GDM1 (cell line): ENCODE results near the gene LHPP.

ENCODE experiments used
- DNase-seq: peaks from one replicate; lab custom pipeline; 2025; lab: John Stamatoyannopoulos, UW

LHPP gene

GRCh38 chr10:124595143-124595883 lies 133.7 kb downstream of the LHPP start:
- DNase-seq: peak; percentile 57

DNA sequence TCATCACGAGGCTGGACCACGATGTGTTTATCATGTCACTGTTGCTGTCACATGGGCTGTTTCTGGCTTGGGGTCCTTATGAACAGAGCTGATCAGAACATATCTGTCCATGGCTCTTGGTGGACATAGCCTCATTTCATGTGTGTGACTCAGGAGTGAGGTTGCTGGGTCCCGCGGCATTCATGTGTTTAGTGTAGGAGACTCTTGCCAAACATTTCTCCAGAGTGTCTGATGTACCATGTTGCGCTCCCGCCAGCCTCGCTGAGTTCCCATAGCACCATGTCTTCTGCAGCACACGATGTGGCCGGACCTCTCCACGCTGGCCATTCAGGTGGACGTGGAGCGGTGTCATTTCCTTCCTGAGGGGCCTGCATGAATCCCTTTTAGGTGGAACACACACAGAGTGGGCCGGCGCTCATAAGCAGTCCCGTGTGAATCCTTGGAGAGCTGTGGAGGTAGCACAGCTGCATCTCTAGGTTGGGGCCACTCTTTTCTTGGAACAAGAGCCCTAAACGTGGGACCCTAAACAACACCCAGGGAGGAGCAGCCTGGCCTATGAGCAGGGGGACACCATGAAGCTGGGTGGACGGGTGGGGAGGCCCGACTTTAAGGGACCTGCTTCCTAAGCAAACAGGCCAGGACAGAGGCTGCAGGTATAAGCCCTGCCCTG lies 134.6 kb downstream of the LHPP start:
- DNase-seq: no peak

DNA sequence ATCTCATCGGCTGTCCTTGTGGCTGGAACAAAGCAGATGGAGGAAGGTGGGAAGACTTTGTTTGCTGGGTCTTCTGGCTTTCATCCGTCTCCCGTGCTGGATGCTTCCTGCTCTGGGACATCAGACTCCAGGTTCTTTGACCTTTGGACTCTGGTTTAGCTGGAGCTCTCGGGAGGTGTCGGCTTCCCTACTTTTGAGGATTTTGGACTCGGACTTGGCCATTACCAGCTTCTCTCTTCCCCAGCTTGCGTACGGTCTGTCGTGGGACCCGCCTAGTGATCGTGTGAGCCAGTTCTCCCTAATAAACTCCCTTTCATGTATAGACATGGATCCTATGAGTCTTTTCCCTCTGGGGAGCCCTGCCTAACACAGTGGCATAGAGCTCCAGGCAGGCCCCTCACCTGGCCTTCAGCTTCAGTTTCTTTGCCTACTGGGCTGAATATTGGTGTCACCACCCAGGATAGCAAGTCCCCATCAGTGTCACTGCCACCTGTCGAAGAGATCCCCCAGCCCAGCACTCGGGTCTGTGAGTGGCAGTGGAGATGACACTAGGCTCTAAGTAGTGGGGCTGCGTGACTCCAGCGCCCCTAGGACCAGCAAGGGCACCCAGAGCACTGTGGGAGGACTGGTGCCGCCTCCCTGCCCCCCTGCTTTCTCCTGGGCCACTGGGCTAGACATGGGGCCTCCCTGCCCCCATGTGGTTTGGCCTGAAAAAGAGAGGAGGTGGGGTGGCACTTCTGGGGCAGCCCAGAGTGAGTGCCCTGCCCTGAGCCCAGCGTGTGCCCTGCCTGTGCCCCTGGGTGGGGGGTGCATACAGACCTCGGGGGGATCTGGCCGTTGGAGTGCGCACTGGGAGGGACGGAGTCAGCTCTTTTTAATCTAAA lies 135.6 kb downstream of the LHPP start:
- DNase-seq: no peak

GRCh38 chr10:124597846-124598165 lies 136.2 kb downstream of the LHPP start:
- DNase-seq: no peak

DNA sequence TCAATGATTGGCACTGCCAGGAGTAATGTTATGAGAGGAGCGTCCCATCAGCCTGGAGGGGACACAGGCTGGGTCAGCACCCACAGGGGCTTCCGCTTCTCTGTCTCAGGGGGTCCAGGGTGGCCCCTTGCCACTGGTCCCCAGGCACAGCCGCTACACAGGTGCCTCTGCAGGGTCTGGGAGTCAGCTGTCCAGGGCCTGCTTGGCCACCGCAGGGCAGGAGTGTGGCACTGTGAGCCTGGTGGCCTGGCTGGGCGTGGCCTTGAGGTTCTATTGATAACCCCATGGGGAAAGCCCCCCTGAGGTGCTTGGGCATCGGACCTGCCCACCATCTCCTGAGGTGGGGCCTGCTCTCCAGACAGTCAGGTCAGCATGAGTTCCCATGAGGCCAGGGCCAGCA lies 136.6 kb downstream of the LHPP start:
- no peak for DNase-seq

DNA sequence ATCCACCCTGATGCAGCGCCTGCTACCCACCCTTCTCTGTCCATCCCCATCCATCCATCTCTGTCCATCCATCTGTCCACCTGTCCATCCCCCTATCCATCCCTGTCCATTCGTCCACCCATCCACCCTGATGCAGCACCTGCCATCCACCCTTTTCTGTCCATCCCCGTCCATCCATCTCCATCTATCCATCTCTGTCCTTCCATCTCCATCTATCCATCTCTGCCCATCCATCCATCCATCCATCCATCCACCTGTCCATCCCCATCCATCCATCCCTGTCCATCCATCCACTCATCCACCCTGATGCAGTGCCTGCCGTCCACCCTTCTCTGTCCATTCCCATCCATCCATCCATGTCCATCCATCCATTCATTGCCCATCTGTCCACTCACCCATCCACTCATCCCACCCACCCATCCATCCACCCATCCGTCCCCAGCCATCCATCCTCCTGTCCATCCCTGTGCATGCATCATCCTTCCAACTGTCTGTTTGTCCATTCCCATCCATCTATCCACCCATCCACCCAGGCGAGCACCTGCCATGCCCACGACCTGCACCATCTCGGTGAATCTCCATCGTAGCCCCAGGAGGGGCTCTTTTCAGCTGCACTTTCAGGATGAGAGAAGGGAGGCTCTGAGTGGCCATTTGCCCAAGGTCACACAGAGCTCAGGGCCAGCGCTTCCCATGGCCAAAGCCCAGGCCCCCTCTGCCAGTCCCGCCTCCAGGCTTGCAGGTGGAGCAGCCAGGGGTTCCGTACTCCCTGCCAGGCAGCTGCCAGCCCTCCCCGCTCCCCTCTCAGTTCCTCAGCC lies 137.4 kb downstream of the LHPP start:
- DNase-seq: no peak

GRCh38 chr10:124599588-124600050 lies 138.0 kb downstream of the LHPP start:
- no peak for DNase-seq

DNA sequence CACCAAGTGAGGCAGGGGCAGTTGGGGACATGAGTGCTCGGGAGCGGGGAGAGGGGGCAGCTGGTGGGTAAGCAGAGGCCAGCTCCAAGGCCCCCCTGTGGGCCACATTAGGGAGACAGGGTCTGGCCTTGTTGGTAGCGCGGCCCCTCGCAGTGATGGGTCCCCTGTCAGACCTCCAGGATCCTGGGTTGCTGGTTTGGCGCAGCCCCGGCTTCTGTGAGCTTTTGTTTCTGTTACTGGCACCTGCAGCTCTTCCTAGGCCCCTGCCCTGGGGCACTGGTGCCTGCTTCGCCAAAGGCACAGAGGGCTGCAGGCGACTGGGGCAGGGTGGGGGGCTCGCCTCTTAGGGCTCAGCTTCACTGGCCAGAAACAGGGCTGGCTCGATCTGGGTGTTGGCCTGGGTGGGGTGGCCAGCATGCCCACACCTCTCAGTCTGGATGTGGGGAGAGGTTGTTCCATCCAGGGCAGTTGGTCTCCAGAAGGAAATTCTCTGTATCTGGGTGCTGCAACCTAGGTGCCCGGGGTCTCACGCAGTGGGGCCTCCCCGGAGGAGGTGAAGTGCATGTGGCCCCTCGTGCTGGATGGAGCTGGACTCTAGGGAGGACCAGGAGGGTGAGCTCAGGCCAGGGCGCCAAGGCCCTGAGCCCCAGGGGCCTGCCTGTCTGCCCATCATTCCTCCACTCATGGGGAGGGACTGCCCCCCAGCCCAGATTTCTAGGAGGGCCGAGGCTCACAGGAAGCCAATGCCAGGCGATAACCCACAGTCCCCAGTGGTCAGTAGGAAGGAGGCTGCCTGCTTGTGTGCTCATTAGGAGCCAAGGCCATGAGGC lies 138.6 kb downstream of the LHPP start:
- no peak for DNase-seq

- DNase-seq: no peak
These were observed 139.4 kb downstream of the LHPP start for GRCh38 chr10:124601016-124601415.

DNA sequence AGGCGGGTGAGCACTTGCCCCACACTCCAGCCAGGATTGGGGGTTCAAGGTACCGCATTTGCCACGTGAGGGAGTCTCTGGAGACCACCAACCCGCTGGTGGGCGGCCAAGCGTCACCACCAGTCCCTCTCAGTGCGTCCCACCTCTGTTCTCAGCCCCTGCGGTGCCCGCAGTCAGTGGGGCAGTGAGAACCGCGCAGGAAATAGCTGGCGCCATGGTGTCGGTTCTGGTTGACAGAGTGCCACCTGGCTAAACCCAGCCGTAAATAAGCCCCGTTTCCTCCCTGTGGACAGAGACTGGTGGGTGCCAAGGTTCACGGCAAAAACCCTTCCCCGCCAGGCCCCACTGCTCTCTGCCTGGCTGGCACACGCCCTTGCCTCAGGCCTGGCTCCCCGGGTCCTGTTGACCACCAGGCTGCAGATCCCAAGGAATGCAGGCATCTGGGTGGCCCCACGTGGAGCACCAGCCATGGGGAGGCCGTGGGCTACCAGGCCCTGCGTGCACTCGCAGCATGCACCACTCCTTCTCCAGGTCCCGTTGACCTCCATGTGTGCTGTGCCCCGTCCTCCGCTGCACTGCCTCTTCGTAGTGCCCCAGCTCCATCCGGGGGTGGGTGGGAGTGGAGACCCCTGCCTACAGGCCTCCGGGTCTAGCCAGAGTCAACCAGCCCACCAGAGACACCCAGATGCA lies 140.0 kb downstream of the LHPP start:
- DNase-seq: no peak

- no peak for DNase-seq
These were observed 140.5 kb downstream of the LHPP start for GRCh38 chr10:124602121-124602561.

- no peak for DNase-seq
These were observed 141.2 kb downstream of the LHPP start for GRCh38 chr10:124602646-124603365.

DNA sequence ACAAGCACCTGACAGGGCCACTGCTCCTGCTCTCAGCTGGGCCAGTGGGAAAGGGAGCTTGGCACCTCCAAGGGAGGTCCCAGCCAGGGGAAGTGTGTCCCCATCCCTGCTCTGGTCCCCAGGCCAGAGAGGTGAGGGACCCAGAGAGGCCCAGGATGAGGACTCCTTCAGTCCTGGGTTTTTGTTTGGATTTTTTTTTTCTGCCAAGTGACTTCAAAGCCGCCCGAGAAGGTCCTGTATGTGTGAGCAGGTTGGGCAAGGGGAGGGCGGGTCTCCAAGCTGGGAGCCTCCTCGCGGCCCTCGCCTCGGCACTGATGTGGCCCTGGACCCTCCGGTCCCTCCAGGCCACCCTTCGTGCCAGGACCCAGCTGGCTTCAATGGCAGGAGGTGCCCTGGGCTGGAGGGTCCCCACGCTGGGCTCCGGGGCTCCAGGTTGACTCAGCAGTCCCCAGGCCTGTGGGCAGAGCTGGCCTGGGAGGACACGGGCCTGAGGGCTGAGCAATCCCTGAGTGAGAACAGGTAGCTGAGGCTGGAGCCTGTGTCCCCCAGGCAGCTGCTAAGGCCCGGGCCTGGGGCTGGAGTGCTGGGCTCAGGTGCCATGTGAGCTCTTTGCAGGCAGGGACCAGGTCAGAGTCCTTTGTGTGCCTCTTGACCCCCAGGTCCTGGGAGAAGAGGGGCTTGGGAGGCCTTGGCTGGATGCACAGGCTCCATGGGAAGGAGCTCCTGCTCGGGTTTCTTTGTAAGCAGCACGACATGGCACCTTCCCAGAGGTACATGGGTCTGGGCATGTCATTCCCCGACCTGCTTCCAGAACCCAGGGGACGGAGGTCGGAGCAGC lies 142.0 kb downstream of the LHPP start:
- no peak for DNase-seq

GRCh38 chr10:124604214-124605000 lies 142.8 kb downstream of the LHPP start:
- no peak for DNase-seq

- DNase-seq: no peak
These were observed 143.4 kb downstream of the LHPP start for GRCh38 chr10:124605001-124605370.

GRCh38 chr10:124605481-124605855 lies 143.8 kb downstream of the LHPP start:
- no peak for DNase-seq

- no peak for DNase-seq
These were observed 144.5 kb downstream of the LHPP start for GRCh38 chr10:124605856-124606812.
